Astrocyte of the spinal cord (primary cell): ENCODE results near the gene TMEM238L.

Experiments used
- DNase-seq: peaks from one replicate; pipeline ENCODE4 v3.0.0; 2011; ENCODE audit warnings: low read depth, low spot score
- H3K4me3 ChIP-seq: 2 replicates; pipeline ENCODE4 v1.5.1; 2011; ENCODE audit warnings: low read depth, mild to moderate bottlenecking, low read length, moderate library complexity
- CTCF ChIP-seq: IDR thresholded peaks from 2 replicates; pipeline ENCODE4 v1.5.1; 2012; ENCODE audit warnings: low read depth, mild to moderate bottlenecking, low read length, inconsistent platforms
- in situ Hi-C: cut with HindIII; loops from 2 replicates; pipeline ENCODE4 v1.10.0; 2017; ENCODE audit warnings: low sequenced_read_pairs

TMEM238L gene

GRCh38 chr17:10837921-10838320 is 34.0 kb upstream of the TMEM238L start, which contains the start of gene PIRT:
TSS of gene PIRT (minus strand) at chr17:10838087. CDS start at chr17:10825645, 12,442 bp downstream.
- H3K4me3 ChIP-seq: no peak within 1 kb of the TSS
- no peak for TF ChIP-seq CTCF
- in situ Hi-C loops: no loop called here
- no peak for DNase-seq

DNA sequence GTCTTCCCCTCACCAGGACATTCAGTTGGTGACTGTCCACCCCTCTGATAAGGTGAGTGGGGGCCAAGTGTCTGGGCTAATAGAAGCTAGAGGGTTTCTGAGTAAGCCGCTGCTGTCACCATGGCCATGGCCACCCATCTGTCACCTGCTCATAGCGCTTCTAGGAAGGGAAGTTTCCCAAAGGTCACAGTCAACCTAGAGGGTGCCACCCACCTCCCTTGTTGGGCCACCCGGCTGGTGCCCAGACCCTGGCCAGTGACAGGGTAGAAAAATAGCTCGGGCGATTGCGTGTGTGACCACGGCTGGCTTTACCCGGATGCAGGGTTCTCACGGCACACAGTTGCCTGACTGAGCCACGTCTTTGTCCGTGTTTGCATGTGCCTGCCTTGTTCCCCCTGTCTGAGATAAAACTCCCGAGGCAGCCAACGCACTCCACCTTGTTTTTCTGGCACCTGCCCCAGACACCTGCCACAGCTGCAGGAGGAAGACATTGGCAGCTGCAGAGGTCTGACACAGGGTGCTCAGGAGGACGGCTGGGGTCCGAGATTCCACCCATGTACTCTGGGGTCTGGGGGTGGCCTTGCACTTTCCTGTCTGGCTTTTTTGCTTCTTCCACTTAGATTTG is 33.2 kb upstream of the TMEM238L start:
- in situ Hi-C loops: no loop called here
- TF ChIP-seq CTCF: no peak
- no peak for DNase-seq
- H3K4me3 ChIP-seq: no peak overlapping the region

DNA sequence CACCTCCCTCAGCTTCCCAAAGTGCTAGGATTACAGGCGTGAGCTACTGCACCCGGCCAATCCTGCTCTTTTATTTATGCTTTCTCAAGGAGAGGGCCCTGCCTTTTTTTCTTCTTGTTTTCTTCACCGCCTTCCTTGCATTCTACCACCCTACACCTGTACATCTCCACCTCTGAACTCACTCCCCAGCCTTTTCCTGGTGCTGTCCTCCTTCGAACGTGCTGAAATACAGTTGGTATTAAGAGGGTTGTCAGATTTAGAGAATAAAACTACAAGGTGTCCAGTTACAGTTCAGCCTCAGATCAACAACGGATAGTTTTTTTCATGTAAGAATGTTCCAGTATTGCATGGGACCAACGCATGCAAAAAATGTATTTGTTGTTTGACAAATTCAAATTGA is 32.2 kb upstream of the TMEM238L start:
- no peak overlapping the region for H3K4me3 ChIP-seq
- in situ Hi-C loops: no loop called here
- no peak for TF ChIP-seq CTCF
- no peak for DNase-seq

DNA sequence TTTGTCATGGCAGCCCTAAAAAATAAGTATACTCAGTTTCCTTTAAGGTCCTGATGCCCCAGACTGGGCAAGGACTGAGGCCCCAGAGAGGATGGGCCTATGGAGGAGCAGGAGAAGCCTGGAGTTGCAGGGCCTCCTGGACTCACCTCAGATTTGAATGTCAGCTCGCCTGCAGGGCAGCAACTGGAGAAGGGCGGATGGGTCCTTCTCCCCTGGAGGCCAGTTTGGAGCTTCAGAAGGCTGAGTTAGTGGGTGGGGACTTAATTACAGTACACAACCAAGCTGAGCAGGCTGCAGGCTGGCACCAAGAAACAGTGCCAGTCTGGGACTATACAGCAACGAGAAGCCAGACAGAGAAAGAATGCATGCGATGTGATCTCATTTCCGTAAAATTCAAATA is 27.8 kb upstream of the TMEM238L start:
- DNase-seq: no peak
- no peak overlapping the region for H3K4me3 ChIP-seq
- no peak for TF ChIP-seq CTCF
- in situ Hi-C loops: no loop called here

DNA sequence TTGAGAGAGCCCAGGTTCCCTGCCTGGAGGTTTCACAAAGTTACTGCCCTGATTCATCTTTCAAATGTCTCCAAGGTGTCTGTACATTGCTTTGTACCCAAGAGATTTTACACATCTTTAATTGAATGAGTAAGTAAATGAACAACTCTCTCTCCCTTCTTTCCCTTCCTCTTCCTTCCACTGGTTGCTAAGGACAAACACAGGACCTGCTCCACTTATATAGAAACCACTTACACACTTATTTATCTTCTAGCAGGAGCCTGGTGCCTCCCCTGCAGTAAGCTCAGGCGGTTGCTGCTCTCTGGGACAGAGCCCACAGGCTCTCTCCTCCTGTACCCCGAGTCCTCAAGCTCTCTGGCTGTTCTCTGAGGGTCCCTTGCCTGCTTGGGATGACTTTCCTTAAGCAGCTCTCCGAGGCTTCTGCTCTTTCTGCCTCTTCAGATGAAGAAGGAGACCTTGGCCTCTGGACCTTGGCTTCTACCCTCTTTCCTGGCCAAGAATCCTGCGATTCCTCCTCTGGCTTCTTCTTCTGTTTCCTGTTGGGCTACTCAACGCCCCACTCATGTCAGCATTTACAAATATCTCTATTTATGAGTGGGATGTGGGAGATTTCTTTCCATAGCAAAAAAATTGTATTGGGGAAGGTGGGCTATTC is 24.1 kb upstream of the TMEM238L start:
- H3K4me3 ChIP-seq: no peak overlapping the region
- no peak for TF ChIP-seq CTCF
- in situ Hi-C loops: no loop called here
- DNase-seq: no peak

- no peak for TF ChIP-seq CTCF
- DNase-seq: no peak
- in situ Hi-C loops: no loop called here
- H3K4me3 ChIP-seq: no peak overlapping the region
Measured at GRCh38 chr17:10824874-10825273, 21.0 kb upstream of the TMEM238L start.
